ENCODE results near the gene CCL22.

The CCL22 gene

DNA sequence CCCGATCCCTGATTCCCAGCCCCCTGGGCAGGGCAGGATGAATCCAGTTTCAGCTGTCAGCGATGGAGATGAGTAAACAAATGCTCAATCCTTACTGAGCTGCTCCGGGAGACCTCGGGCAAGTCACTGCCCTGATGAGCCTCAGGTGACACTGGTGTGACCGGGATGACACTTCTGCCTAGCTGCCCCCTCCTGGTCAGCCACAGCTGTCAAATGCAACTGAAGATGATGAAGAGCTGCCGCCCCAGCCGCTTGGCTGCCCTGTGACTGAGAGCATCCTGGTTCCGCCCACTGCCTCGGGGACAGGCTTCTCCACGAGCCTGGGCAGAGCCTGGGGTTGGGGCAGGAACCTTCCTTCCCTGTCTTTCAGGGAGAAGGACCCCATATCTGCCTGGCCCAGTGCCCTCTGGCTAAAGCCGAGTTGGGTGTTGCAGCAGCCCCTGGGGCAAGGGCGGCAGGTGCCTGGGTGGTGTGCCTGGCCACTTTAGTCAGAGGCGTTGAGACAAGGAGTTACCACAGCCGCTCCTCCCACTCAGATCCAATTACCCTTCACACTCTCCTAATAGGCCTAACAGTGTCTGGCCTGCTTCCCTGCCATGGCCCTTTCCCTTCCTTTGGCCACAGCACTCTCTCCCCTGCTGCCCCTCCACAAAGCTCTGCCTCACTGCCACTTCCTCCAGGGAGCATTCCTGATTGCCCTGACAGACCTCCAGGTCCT is 51.4 kb downstream of the CCL22 start:
- no peak for DNase-seq (ENCODE audit: low read depth in 1 of 2, low spot score in 1 of 2)
- Histone ChIP-seq H3K27me3 (ENCODE audit: insufficient read depth, poor library complexity, severe bottlenecking) (no peaks in the 10 kb centered on the region), H3K27ac (replicated peaks) (no peak overlapping the region), H3K4me3 (replicated peaks; ENCODE audit: insufficient read depth, low read length) (no peak overlapping the region)
- TF ChIP-seq SPI1 (IDR thresholded peaks at IDR 0.05; ENCODE audit: borderline replicate concordance, low read depth) (no peak), REST (IDR thresholded peaks at IDR 0.05; ENCODE audit: insufficient replicate concordance, low read depth) (no peak), GABPA (IDR thresholded peaks at IDR 0.05; ENCODE audit: low read depth) (no peak), POLR2AphosphoS5 (IDR thresholded peaks at IDR 0.05; ENCODE audit: low read depth) (no peak)
- TF ChIP-seq, protein P1, sequence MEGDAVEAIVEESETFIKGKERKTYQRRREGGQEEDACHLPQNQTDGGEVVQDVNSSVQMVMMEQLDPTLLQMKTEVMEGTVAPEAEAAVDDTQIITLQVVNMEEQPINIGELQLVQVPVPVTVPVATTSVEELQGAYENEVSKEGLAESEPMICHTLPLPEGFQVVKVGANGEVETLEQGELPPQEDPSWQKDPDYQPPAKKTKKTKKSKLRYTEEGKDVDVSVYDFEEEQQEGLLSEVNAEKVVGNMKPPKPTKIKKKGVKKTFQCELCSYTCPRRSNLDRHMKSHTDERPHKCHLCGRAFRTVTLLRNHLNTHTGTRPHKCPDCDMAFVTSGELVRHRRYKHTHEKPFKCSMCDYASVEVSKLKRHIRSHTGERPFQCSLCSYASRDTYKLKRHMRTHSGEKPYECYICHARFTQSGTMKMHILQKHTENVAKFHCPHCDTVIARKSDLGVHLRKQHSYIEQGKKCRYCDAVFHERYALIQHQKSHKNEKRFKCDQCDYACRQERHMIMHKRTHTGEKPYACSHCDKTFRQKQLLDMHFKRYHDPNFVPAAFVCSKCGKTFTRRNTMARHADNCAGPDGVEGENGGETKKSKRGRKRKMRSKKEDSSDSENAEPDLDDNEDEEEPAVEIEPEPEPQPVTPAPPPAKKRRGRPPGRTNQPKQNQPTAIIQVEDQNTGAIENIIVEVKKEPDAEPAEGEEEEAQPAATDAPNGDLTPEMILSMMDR (IDR thresholded peaks at IDR 0.05; ENCODE audit: insufficient read depth, low read length): no peak

DNA sequence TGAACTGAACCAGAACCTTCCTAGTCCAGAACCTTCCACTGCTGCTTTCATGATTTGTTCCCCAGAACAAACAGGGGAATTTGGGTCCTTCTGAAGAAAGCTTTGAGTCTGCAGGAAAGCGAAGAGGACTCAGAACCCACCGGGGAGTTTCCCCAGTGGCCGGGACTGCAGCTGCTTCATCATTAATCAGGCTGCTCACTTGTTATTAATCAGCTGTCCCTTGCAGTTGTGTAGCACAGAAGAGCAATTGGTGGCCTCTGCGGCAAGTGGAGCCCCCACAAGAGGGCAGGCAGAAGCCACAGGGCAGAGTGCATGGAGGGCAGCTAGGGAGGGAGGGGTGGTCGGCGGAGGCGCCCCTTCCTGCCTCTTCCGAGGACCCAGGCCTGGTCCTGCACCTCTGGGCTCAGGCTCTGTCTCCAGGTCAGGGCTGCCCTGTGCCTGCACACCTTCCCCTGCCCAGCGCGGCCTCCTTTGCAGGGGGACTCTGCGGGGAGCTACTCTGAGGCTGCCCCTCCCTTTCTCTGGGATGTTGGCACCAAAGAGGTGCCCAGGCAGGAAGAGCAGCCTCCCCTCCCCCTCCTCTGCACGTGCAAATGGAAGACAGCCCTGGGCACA is 52.9 kb downstream of the CCL22 start:
- TF ChIP-seq SPI1 (IDR thresholded peaks at IDR 0.05; ENCODE audit: borderline replicate concordance, low read depth): no peak
- no peak for TF ChIP-seq POLR2AphosphoS5 (IDR thresholded peaks at IDR 0.05; ENCODE audit: low read depth)
- TF ChIP-seq, protein P1 (IDR thresholded peaks at IDR 0.05; ENCODE audit: insufficient read depth, low read length): no peak
- no peak for TF ChIP-seq REST (IDR thresholded peaks at IDR 0.05; ENCODE audit: insufficient replicate concordance, low read depth)
- no peak for TF ChIP-seq GABPA (IDR thresholded peaks at IDR 0.05; ENCODE audit: low read depth)
- no peak overlapping the region for H3K4me3 ChIP-seq (replicated peaks; ENCODE audit: insufficient read depth, low read length)
- DNase-seq (ENCODE audit: low read depth in 1 of 2, low spot score in 1 of 2): no peak
- H3K27ac ChIP-seq (replicated peaks): no peak overlapping the region
- H3K27me3 ChIP-seq (ENCODE audit: insufficient read depth, poor library complexity, severe bottlenecking): no peaks in the 10 kb centered on the region

DNA sequence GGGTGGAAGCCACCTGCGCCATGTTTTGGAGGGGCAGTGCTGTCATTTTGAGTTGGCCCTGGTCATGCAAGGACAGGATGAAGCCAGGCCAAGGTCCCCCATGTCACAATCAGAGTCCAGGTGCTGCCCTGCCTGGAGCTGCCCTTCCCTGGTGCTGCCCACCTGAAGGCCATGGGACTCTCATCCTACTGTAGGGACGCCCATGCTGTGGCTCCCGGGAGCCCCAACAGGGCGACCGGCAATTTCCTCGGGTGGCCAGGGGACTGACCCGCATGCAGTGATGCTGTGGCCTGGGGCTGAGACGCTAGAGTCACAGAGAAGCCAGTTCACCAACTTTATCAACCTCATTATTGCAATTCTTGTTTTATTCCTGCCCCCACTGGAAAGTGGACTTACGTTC is 54.0 kb downstream of the CCL22 start:
- no peak overlapping the region for H3K27ac ChIP-seq (replicated peaks)
- no peaks in the 10 kb centered on the region for H3K27me3 ChIP-seq (ENCODE audit: insufficient read depth, poor library complexity, severe bottlenecking)
- H3K4me3 ChIP-seq (replicated peaks; ENCODE audit: insufficient read depth, low read length): no peak overlapping the region
- DNase-seq (ENCODE audit: low read depth in 1 of 2, low spot score in 1 of 2): no peak
- TF ChIP-seq POLR2AphosphoS5 (IDR thresholded peaks at IDR 0.05; ENCODE audit: low read depth): no peak
- TF ChIP-seq SPI1 (IDR thresholded peaks at IDR 0.05; ENCODE audit: borderline replicate concordance, low read depth): no peak
- TF ChIP-seq GABPA (IDR thresholded peaks at IDR 0.05; ENCODE audit: low read depth): no peak
- no peak for TF ChIP-seq REST (IDR thresholded peaks at IDR 0.05; ENCODE audit: insufficient replicate concordance, low read depth)
- TF ChIP-seq, protein P1 (IDR thresholded peaks at IDR 0.05; ENCODE audit: insufficient read depth, low read length): no peak
